Smooth muscle cell (in vitro differentiated cells): ENCODE measurements around the gene TMEM225B. TPM values are rescaled to one million over a fixed set of nuclear protein-coding genes. Genes with fewer than 3 reads are reported as not detected.

Experiments
- DNase-seq: peaks from one replicate; lab custom pipeline; 2025; ENCODE audit not compliant: unreplicated experiment; lab: John Stamatoyannopoulos, UW
- H2AFZ ChIP-seq: fragments of 200-600 bp; sonication (generic); 2 replicates; pipeline ENCODE4 v1.6.0; 2016; ENCODE audit warnings: antibody characterized with exemption, low read depth, mild to moderate bottlenecking
- H3F3A ChIP-seq: fragments of 200-600 bp; sonication (generic); 2 replicates; pipeline ENCODE4 v1.6.0; 2017; ENCODE audit warnings: antibody characterized with exemption, low read depth
- H3K27ac ChIP-seq: fragments of 200-600 bp; sonication (generic); 2 replicates; pipeline ENCODE4 v1.5.1; 2016; ENCODE audit warnings: low read depth, mild to moderate bottlenecking
- H3K27me3 ChIP-seq: fragments of 200-600 bp; sonication (generic); 2 replicates; pipeline ENCODE4 v1.6.1; 2016; ENCODE audit warnings: low read depth, mild to moderate bottlenecking
- H3K36me3 ChIP-seq: fragments of 200-600 bp; sonication (generic); 2 replicates; pipeline ENCODE4 v1.5.1; 2016; ENCODE audit warnings: low read depth
- H3K4me1 ChIP-seq: fragments of 200-600 bp; sonication (generic); 2 replicates; pipeline ENCODE4 v1.5.1; 2016; ENCODE audit warnings: low read depth
- H3K4me2 ChIP-seq: fragments of 200-600 bp; sonication (generic); 2 replicates; pipeline ENCODE4 v1.6.0; 2016; ENCODE audit warnings: mild to moderate bottlenecking
- H3K4me3 ChIP-seq: fragments of 200-600 bp; sonication (generic); 2 replicates; pipeline ENCODE4 v1.5.1; 2016; ENCODE audit warnings: mild to moderate bottlenecking
- H3K79me2 ChIP-seq: fragments of 200-600 bp; sonication (generic); 2 replicates; pipeline ENCODE4 v1.6.0; 2016; ENCODE audit warnings: low read depth, mild to moderate bottlenecking
- H3K9ac ChIP-seq: fragments of 200-600 bp; sonication (generic); 2 replicates; pipeline ENCODE4 v1.6.0; 2016; ENCODE audit warnings: low read depth
- H3K9me3 ChIP-seq: fragments of 200-600 bp; sonication (generic); replicated peaks from 2 replicates; pipeline ENCODE4 v1.5.1; 2016; ENCODE audit warnings: low read depth
- H4K20me1 ChIP-seq: fragments of 200-600 bp; sonication (generic); 2 replicates; pipeline ENCODE4 v1.6.0; 2016; ENCODE audit warnings: low read depth
- WGBS: methylation state at CpG from one replicate; pipeline ENCODE4 v1.1.7; 2016; ENCODE audit warnings: low lambda C conversion rate; 5-methylcytosine and 5-hydroxymethylcytosine counted together
- polyA plus RNA-seq: library from polyadenylated mRNA; unstranded; fragments of >200 nt; fragmentation: Nextera tagmentation; extraction: Ambion mirVana; gene quantifications from 2 replicates; pipeline ENCODE4 v1.2.1, GENCODE V29; 2016
- total RNA-seq: library from RNA; depleted of rRNA; stranded (reverse); fragments of >200 nt; gene quantifications from 2 replicates; pipeline ENCODE4 v1.2.3, GENCODE V29; 2014
- TF ChIP-seq, protein P1 (sequence below): fragments of 200-600 bp; sonication (generic); IDR thresholded peaks from 2 replicates; pipeline ENCODE4 v1.5.1; 2017; ENCODE audit warnings: borderline replicate concordance, mild to moderate bottlenecking, antibody characterized with exemption; ENCODE audit not compliant: insufficient read depth, poor library complexity, severe bottlenecking

Gene TMEM225B
- total and polyA plus RNA-seq, 2 experiments from 2014 or later = 4.7 to 5.4 TPM

DNA sequence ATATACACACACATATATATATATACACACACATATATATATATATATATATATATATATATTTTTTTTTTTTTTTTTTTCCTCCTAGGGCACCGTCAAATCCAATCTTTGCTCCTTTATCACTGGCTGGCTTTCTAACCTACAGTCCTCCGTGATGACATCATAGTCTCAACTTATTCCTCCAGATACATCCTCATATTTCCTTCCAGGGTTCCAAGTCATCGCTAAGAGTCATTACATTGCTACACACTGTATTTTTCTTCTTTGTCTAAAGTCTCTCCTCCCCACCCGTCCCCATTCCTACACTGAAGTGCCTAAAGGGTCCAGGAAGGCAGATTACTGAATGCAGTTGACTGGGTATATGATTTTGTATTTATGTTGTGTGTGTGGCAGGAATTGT is 45.0 kb upstream of the TMEM225B start:
- TF ChIP-seq, protein P1, sequence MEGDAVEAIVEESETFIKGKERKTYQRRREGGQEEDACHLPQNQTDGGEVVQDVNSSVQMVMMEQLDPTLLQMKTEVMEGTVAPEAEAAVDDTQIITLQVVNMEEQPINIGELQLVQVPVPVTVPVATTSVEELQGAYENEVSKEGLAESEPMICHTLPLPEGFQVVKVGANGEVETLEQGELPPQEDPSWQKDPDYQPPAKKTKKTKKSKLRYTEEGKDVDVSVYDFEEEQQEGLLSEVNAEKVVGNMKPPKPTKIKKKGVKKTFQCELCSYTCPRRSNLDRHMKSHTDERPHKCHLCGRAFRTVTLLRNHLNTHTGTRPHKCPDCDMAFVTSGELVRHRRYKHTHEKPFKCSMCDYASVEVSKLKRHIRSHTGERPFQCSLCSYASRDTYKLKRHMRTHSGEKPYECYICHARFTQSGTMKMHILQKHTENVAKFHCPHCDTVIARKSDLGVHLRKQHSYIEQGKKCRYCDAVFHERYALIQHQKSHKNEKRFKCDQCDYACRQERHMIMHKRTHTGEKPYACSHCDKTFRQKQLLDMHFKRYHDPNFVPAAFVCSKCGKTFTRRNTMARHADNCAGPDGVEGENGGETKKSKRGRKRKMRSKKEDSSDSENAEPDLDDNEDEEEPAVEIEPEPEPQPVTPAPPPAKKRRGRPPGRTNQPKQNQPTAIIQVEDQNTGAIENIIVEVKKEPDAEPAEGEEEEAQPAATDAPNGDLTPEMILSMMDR = no peak
- Histone ChIP-seq H3K27me3 (no peaks in the 10 kb centered on the region), H3K79me2 (peaks cover 38% of the 10 kb centered on the region), H4K20me1 (no peaks in the 10 kb centered on the region), H2AFZ (no peak overlapping the region), H3K27ac (no peak overlapping the region), H3K36me3 (peaks cover 5% of the 10 kb centered on the region), H3F3A (peaks cover 5% of the 10 kb centered on the region), H3K4me2 (no peak overlapping the region), H3K9ac (no peak overlapping the region), H3K9me3 (peaks cover 5% of the 10 kb centered on the region), H3K4me3 (no peak overlapping the region), H3K4me1 (peaks cover 13% of the 10 kb centered on the region)
- no peak for DNase-seq
- WGBS = 95% methylated on average over 4 of the region's 4 CpGs

DNA sequence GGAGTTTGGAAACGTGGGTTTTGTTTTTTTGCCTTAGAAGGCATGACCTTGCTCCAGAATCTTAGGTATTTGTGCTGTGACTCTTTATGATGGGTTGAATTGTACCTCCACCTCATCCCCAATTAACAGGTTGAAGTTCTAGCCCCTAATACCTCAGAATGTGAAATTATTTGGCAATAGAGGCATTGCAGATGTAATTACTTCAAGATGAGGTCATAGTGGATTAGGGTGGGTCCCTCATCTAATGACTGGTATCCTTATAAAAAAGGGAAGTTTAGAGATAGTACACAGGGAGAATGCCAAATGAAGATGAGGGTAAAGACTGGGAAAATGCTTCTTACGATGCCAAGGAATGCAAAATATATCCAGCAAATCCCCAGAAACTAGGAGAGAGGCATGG is 43.1 kb upstream of the TMEM225B start:
- WGBS = 93% methylated on average over 2 of the region's 2 CpGs
- H3K79me2 ChIP-seq = peaks cover 50% of the 10 kb centered on the region

DNA sequence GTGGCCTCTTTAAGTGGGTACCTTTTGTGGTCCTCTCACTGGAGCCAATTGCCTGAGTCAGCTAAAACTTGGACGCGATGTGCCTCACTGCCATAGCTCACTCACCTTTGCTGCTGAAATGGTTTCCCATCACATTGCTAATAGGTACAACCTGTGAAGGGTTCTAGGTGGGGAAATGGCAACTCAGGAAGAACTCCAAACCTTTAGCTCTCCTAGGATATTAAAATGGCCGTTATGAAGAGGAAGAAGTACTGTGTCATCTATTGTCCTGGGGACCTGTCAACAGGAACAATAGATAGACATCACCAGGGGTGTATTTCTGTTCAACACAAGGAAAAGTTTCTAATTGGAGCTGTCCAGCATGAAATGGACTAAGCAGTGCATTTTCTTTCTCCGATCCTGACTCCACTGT is 40.9 kb upstream of the TMEM225B start:
- over 99% methylated on average over 4 of the region's 4 CpGs for WGBS

More for the DNA sequence above, 43.1 kb upstream of the TMEM225B start:
- no peak for DNase-seq
- TF ChIP-seq, protein P1 = no peak
- no peak overlapping the region for H3K27ac ChIP-seq
- no peak overlapping the region for H3K4me3 ChIP-seq
- no peaks in the 10 kb centered on the region for H3K9me3 ChIP-seq
- peaks cover 6% of the 10 kb centered on the region for H4K20me1 ChIP-seq
- no peak overlapping the region for H3K4me2 ChIP-seq
- peaks cover 13% of the 10 kb centered on the region for H3K4me1 ChIP-seq
- H3K9ac ChIP-seq = no peak overlapping the region
- no peaks in the 10 kb centered on the region for H3K27me3 ChIP-seq
- H3F3A ChIP-seq = peaks cover 17% of the 10 kb centered on the region
- no peak overlapping the region for H2AFZ ChIP-seq
- H3K36me3 ChIP-seq = no peaks in the 10 kb centered on the region

DNA sequence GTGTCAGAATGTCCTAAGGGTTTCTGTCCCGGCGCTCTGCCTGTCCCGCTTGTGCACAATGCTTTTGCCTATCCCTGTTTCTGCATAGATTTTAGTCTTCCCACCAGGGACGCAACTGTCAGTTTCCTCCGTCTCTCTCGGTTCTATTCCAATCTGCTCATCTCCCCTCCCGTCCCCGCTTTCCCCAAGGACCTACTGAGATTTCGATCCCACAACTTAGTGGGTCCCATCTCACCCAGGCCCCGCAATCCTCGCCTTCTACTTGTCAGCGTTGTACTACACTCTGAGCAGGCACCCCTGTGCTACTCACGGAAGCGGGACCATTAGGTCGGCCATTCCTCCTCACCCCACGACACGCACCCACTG is 40.1 kb upstream of the TMEM225B start:
- Histone ChIP-seq H3K27me3 (no peaks in the 10 kb centered on the region), H3K79me2 (peaks cover 44% of the 10 kb centered on the region), H4K20me1 (peaks cover 12% of the 10 kb centered on the region), H3K27ac (peak overlapping the region; percentile 98), H2AFZ (peak overlapping the region; percentile 76), H3K9ac (peak overlapping the region; percentile 100), H3F3A (peaks cover 26% of the 10 kb centered on the region), H3K36me3 (peaks cover 4% of the 10 kb centered on the region), H3K4me2 (peak overlapping the region; percentile 95), H3K9me3 (no peaks in the 10 kb centered on the region), H3K4me3 (peak overlapping the region; percentile 93), H3K4me1 (peaks cover 15% of the 10 kb centered on the region)
- no peak for DNase-seq
- 2% methylated on average over 17 of the region's 17 CpGs for WGBS
- TF ChIP-seq, protein P1 = no peak

More for the DNA sequence above, 40.9 kb upstream of the TMEM225B start:
- Histone ChIP-seq H3K9ac (peak overlapping the region; percentile 100), H4K20me1 (peaks cover 12% of the 10 kb centered on the region), H3F3A (peaks cover 21% of the 10 kb centered on the region), H3K27ac (peak overlapping the region; percentile 98), H3K4me2 (peak overlapping the region; percentile 95), H3K4me3 (peak overlapping the region; percentile 93), H3K36me3 (peaks cover 4% of the 10 kb centered on the region), H3K4me1 (peaks cover 13% of the 10 kb centered on the region), H3K79me2 (peaks cover 44% of the 10 kb centered on the region), H2AFZ (no peak overlapping the region), H3K27me3 (no peaks in the 10 kb centered on the region), H3K9me3 (no peaks in the 10 kb centered on the region)
- no peak for DNase-seq
- TF ChIP-seq, protein P1 = no peak
